ENCODE data around the gene PCDHB11. TPM values are rescaled to one million over a fixed set of nuclear protein-coding genes. Genes with fewer than 3 reads are reported as not detected.
"Not testable (repeated sequence)": the region's sequence is repeated elsewhere in the genome, so short reads cannot be mapped to it uniquely, and the experiment has no call there.

The PCDHB11 gene
- total and polyA plus RNA-seq, 2 of the 8 experiments (the other 6 are each of a cell fraction or from before 2014, with no cell fraction given), result 0.50 to 0.86 TPM

DNA sequence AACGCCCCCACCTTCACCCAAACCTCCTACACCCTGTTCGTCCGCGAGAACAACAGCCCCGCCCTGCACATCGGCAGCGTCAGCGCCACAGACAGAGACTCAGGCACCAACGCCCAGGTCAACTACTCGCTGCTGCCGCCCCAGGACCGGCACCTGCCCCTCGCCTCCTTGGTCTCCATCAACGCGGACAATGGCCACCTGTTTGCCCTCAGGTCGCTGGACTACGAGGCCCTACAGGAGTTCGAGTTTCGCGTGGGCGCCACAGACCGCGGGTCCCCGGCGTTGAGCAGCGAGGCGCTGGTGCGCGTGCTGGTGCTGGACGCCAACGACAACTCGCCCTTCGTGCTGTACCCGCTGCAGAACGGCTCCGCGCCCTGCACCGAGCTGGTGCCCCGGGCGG is 25.4 kb downstream of the PCDHB11 start:
- not testable (repeated sequence) for H2BK15ac ChIP-seq (ENCODE audit: low read length)

GRCh38 chr5:141225421-141225820 is 26.0 kb downstream of the PCDHB11 start:
- not testable (repeated sequence) for H3K4ac ChIP-seq (replicated peaks; ENCODE audit: insufficient read length, low read depth, low read length); H2BK20ac ChIP-seq (ENCODE audit: low read length); H4K5ac ChIP-seq (ENCODE audit: insufficient read length, low read depth, low read length); FAIRE-seq; H4K20me1 ChIP-seq (replicated peaks in 1 of 2; ENCODE audit: control insufficient read depth in 1 of 2, insufficient read depth in 2 of 2, low read length in 2 of 2); H3K27me3 ChIP-seq (replicated peaks in 1 of 4; ENCODE audit: control insufficient read depth in 3 of 4, extremely low read depth in 1 of 4, insufficient read depth in 3 of 4, low read length in 3 of 4); DNase-seq (ENCODE audit: low read depth in 1 of 2, low spot score in 2 of 2); H3K18ac ChIP-seq (ENCODE audit: extremely low read depth, low read length); H4K8ac ChIP-seq (ENCODE audit: extremely low read depth, insufficient read depth, low read length); H3K9me3 ChIP-seq (ENCODE audit: insufficient read depth in 2 of 2, low read depth in 1 of 2, low read length in 1 of 2); H3K79me1 ChIP-seq (ENCODE audit: low read depth, low read length); H3K9ac ChIP-seq (replicated peaks in 1 of 4; ENCODE audit: extremely low read depth in 1 of 4, low read depth in 3 of 4, low read length in 3 of 4); H3K56ac ChIP-seq (replicated peaks; ENCODE audit: insufficient read length, low read depth, low read length); H3K79me2 ChIP-seq (ENCODE audit: control insufficient read depth in 1 of 2, insufficient read depth in 2 of 2, low read length in 2 of 2); H3K14ac ChIP-seq (ENCODE audit: insufficient read length); H2BK120ac ChIP-seq (replicated peaks; ENCODE audit: low read depth, low read length); H2BK15ac ChIP-seq (ENCODE audit: low read length); H3K27ac ChIP-seq (ENCODE audit: low read depth, low read length); H3K4me3 ChIP-seq (ENCODE audit: extremely low read depth in 1 of 4, insufficient read depth in 2 of 4, low read depth in 3 of 4, low read length in 4 of 4); H2BK5ac ChIP-seq (ENCODE audit: low read depth, low read length); H3K23ac ChIP-seq (ENCODE audit: insufficient read length); H2AFZ ChIP-seq (ENCODE audit: low read length); H2BK12ac ChIP-seq (ENCODE audit: low read depth, low read length); H3K23me2 ChIP-seq (ENCODE audit: low read depth, low read length); H3K36me3 ChIP-seq (ENCODE audit: control insufficient read depth in 2 of 4, insufficient read depth in 4 of 4, low read length in 3 of 4); H3K4me1 ChIP-seq (replicated peaks in 1 of 4; ENCODE audit: control insufficient read depth in 3 of 4, insufficient read depth in 4 of 4, low read length in 3 of 4); H3K4me2 ChIP-seq (ENCODE audit: insufficient read depth in 1 of 2, low read depth in 2 of 2, low read length in 2 of 2); H4K91ac ChIP-seq (replicated peaks; ENCODE audit: insufficient read length, low read length); H2AK5ac ChIP-seq (ENCODE audit: low read depth, low read length)
- WGBS, 2 experiments (ENCODE audit: extremely low coverage in 1 of 2, insufficient coverage in 1 of 2, insufficient read length in 1 of 2, insufficient replicate concordance in 2 of 2, low coverage in 1 of 2, low lambda C conversion rate in 2 of 2, missing lambda C conversion rate in 1 of 2), result 100% methylated on average over 10 of the region's 30 CpGs; no CpG with 5 or more reads in 1 of the 2 experiments
- ChIA-PET CTCF (ENCODE audit: partially characterized antibody) (interaction anchor here (0.9 to 2.1 kb wide), 11 partner anchors 9 to 289 kb away, joined by 3 to 6 read pairs (median 4); partner anchors contain the start of genes PCDHB13, PCDHGA10, PCDHGA2 and PCDHGB6), POLR2A (ENCODE audit: partially characterized antibody) (interaction anchor here (0.9 kb wide), 1 partner anchor 95 kb away, joined by 3 read pairs; no protein-coding TSS in a partner anchor)

More for the DNA sequence above, 25.4 kb downstream of the PCDHB11 start:
- H3K4ac ChIP-seq (replicated peaks; ENCODE audit: insufficient read length, low read depth, low read length); H4K20me1 ChIP-seq (replicated peaks in 1 of 2; ENCODE audit: control insufficient read depth in 1 of 2, insufficient read depth in 2 of 2, low read length in 2 of 2); H2BK12ac ChIP-seq (ENCODE audit: low read depth, low read length); H2BK120ac ChIP-seq (replicated peaks; ENCODE audit: low read depth, low read length); FAIRE-seq; H3K18ac ChIP-seq (ENCODE audit: extremely low read depth, low read length); H3K4me1 ChIP-seq (replicated peaks in 1 of 4; ENCODE audit: control insufficient read depth in 3 of 4, insufficient read depth in 4 of 4, low read length in 3 of 4); H4K8ac ChIP-seq (ENCODE audit: extremely low read depth, insufficient read depth, low read length); POLR2A ChIA-PET (ENCODE audit: partially characterized antibody); H3K27ac ChIP-seq (ENCODE audit: low read depth, low read length); H3K14ac ChIP-seq (ENCODE audit: insufficient read length); H2BK5ac ChIP-seq (ENCODE audit: low read depth, low read length); H3K9ac ChIP-seq (replicated peaks in 1 of 4; ENCODE audit: extremely low read depth in 1 of 4, low read depth in 3 of 4, low read length in 3 of 4); H3K9me3 ChIP-seq (ENCODE audit: insufficient read depth in 2 of 2, low read depth in 1 of 2, low read length in 1 of 2); H3K23ac ChIP-seq (ENCODE audit: insufficient read length); H4K91ac ChIP-seq (replicated peaks; ENCODE audit: insufficient read length, low read length); H4K5ac ChIP-seq (ENCODE audit: insufficient read length, low read depth, low read length); H3K79me2 ChIP-seq (ENCODE audit: control insufficient read depth in 1 of 2, insufficient read depth in 2 of 2, low read length in 2 of 2); H3K27me3 ChIP-seq (replicated peaks in 1 of 4; ENCODE audit: control insufficient read depth in 3 of 4, extremely low read depth in 1 of 4, insufficient read depth in 3 of 4, low read length in 3 of 4); H2AK5ac ChIP-seq (ENCODE audit: low read depth, low read length); H3K79me1 ChIP-seq (ENCODE audit: low read depth, low read length); H3K36me3 ChIP-seq (ENCODE audit: control insufficient read depth in 2 of 4, insufficient read depth in 4 of 4, low read length in 3 of 4); H3K23me2 ChIP-seq (ENCODE audit: low read depth, low read length); H2BK20ac ChIP-seq (ENCODE audit: low read length); H2AFZ ChIP-seq (ENCODE audit: low read length); H3K4me2 ChIP-seq (ENCODE audit: insufficient read depth in 1 of 2, low read depth in 2 of 2, low read length in 2 of 2); DNase-seq (ENCODE audit: low read depth in 1 of 2, low spot score in 2 of 2); H3K56ac ChIP-seq (replicated peaks; ENCODE audit: insufficient read length, low read depth, low read length); H3K4me3 ChIP-seq (ENCODE audit: extremely low read depth in 1 of 4, insufficient read depth in 2 of 4, low read depth in 3 of 4, low read length in 4 of 4): not testable (repeated sequence)
- CTCF ChIA-PET (ENCODE audit: partially characterized antibody), result interaction anchor here (1.1 to 3.6 kb wide), 12 partner anchors 8 to 339 kb away, joined by 3 to 43 read pairs (median 19); partner anchors contain the start of genes PCDHB11, PCDHB13, PCDHB16 and PCDHB2
- WGBS, 2 experiments (ENCODE audit: extremely low coverage in 1 of 2, insufficient coverage in 1 of 2, insufficient read length in 1 of 2, insufficient replicate concordance in 2 of 2, low coverage in 1 of 2, low lambda C conversion rate in 2 of 2, missing lambda C conversion rate in 1 of 2), result 97% methylated on average over 25 of the region's 40 CpGs; no CpG with 5 or more reads in 1 of the 2 experiments
